Activated CD4-positive, alpha-beta T cell treated with anti-CD3 and anti-CD28 coated beads for 36 hours (primary cell): ENCODE data around the gene TTC28. TPM values are rescaled to one million over a fixed set of nuclear protein-coding genes. Genes with fewer than 3 reads are reported as not detected.

Source experiments
- ATAC-seq: fragments of 200-7000 bp; cut with Tn5 transposase; one replicate; pipeline ENCODE4 v1.10.0; 2021; ENCODE audit warnings: mild to moderate bottlenecking, moderate library complexity
- CTCF ChIA-PET: fragments of 350-600 bp; sonication (Branson Sonifier 250); formaldehyde crosslinking; loops from one replicate; lab custom pipeline; 2021; ENCODE audit warnings: antibody characterized with exemption; lab: Charles Lee
- POLR2A ChIA-PET: fragments of 350-600 bp; sonication (Branson Sonifier 250); formaldehyde crosslinking; loops from one replicate; lab custom pipeline; 2021; ENCODE audit warnings: antibody characterized with exemption, inconsistent platforms; lab: Charles Lee
- DNase-seq: peaks from one replicate; pipeline ENCODE4 v3.0.0-alpha.2; 2020
- H3K27ac Mint-ChIP-seq: one replicate; pipeline ENCODE4 v1.8.0; 2021; ENCODE audit warnings: mixed read lengths
- H3K27me3 Mint-ChIP-seq: one replicate; pipeline ENCODE4 v1.8.0; 2021; ENCODE audit warnings: mixed read lengths
- H3K36me3 Mint-ChIP-seq: one replicate; pipeline ENCODE4 v1.8.0; 2021; ENCODE audit warnings: low read depth, mixed read lengths
- H3K4me1 Mint-ChIP-seq: one replicate; pipeline ENCODE4 v1.8.0; 2021; ENCODE audit warnings: mixed read lengths
- H3K4me3 Mint-ChIP-seq: one replicate; pipeline ENCODE4 v1.8.0; 2021; ENCODE audit warnings: mild to moderate bottlenecking, moderate library complexity, mixed read lengths
- H3K9me3 Mint-ChIP-seq: one replicate; pipeline ENCODE4 v1.8.0; 2021; ENCODE audit warnings: low read depth, mixed read lengths
- intact Hi-C, 2 experiments: fragments of 100-400 bp; cut with DNase I in 1 of 2; cut with micrococcal nuclease in 1 of 2; formaldehyde crosslinking; loops; one replicate each; pipeline versions ENCODE4 v1.14.2 to v1.15.1; 2022 to 2024; cut with DNase I, micrococcal nuclease
- total RNA-seq, 2 experiments: library from RNA; stranded (reverse); gene quantifications; one replicate each; pipeline ENCODE4 v1.2.3, GENCODE V29; 2021

TTC28 gene
- total RNA-seq, 2 experiments from 2014 or later: 1.0 to 1.4 TPM

- ATAC-seq (no peak), DNase-seq (no peak)
- ChIA-PET CTCF (no interaction called here), POLR2A (no interaction called here)
- Mint-ChIP-seq H3K36me3 (no peaks in the 10 kb centered on the region), H3K4me3 (no peak overlapping the region), H3K9me3 (no peaks in the 10 kb centered on the region), H3K27ac (no peak overlapping the region), H3K4me1 (peaks cover 2% of the 10 kb centered on the region), H3K27me3 (no peaks in the 10 kb centered on the region)
- intact Hi-C loops: no loop called here
Measured at GRCh38 chr22:27984723-27985122, 694.9 kb downstream of the TTC28 start.

DNA sequence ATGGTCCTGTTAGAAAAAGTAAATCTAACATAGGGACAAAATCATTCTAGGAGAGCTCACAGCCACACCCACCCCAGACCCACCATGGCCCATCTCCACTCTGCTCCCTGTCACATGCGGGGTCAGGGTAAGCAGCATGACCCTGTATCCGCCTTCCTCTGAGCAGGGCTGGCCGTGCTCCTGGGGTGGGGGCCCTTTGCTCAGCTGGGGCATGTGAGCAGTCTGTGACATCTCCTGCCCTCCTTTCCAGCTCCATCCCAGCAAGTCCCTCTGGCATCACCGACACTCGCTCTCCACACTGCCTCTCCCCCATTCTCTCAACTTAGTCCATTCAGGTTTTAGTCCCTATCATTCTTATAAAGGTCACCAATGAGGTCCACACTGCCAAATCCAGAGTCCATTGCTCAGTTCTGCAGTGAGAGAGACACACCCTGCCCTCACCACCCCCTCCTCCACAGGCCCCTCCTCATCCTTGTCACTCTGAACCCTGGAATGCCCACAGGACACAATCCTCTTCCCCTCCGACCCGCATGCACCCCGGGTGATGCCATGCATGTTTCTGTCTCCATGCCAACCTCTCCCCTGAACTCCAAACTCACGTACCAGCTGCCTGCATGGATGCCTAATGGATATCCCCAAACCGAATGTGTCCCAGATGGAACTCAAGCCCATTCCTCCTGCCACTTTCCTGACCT, 695.5 kb downstream of the TTC28 start:
- ChIA-PET CTCF (no interaction called here), POLR2A (no interaction called here)
- DNase-seq (no peak), ATAC-seq (no peak)
- Mint-ChIP-seq H3K4me3 (no peak overlapping the region), H3K4me1 (peaks cover 2% of the 10 kb centered on the region), H3K36me3 (no peaks in the 10 kb centered on the region), H3K27ac (no peak overlapping the region), H3K9me3 (no peaks in the 10 kb centered on the region), H3K27me3 (no peaks in the 10 kb centered on the region)
- intact Hi-C loops: no loop called here

DNA sequence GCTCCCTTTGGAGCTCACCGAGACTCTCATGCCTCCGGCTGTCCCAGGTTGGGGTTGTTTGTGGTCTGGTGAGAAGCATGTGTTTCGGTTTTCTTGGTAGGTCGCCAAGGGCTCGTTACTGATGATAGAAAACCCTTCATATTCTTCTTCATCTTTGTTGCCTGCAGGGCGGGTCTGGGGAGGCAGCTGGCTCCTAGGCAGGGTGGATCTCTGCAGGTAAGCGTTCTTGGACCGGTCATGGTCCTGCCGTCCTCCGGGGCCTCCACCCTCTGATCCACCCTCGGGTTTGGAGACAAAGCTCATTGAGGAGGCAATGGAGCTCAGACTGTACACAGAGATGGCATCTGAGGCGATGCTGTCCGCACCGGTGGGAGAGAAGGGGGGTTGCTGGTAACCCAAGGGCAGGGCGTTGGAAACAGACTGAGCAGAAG, 696.3 kb downstream of the TTC28 start:
- no peak for ATAC-seq
- Mint-ChIP-seq H3K27me3 (no peaks in the 10 kb centered on the region), H3K9me3 (no peaks in the 10 kb centered on the region), H3K27ac (no peak overlapping the region), H3K36me3 (no peaks in the 10 kb centered on the region), H3K4me1 (peaks cover 2% of the 10 kb centered on the region), H3K4me3 (no peak overlapping the region)
- POLR2A ChIA-PET: no interaction called here
- intact Hi-C loops: no loop called here
- CTCF ChIA-PET: interaction anchor here (0.8 kb wide), 1 partner anchor 102 kb away, joined by 3 read pairs; no protein-coding TSS in a partner anchor
- DNase-seq: no peak

DNA sequence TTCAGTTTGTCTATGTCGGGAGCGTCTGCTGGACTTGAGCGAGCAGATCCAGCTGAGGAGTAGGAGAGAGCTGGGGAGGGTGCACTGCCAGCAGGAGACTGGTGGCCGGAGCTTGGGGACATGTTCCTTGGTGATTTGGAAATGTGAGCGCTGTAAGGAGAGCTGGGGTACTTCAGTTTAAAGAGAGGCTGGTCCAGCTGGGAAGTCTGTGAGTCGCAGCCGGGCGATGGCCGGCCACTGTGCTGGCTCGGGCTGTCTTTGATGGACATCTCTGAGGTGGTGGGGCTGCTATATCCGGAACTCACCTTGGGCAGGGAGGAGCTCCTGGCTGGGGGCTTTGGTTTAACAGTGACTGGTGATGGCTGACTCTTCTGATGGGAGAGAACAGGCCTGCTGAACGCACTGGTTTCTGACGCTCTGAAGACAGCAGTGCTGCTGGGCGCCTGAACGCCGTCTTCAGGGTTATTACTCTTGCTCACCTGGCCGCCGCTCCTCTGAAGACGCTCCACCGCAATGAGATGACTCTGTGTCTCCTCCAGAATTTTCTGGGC, 696.9 kb downstream of the TTC28 start:
- ATAC-seq (no peak), DNase-seq (no peak)
- POLR2A ChIA-PET: no interaction called here
- Mint-ChIP-seq H3K27me3 (no peaks in the 10 kb centered on the region), H3K36me3 (no peaks in the 10 kb centered on the region), H3K4me1 (peaks cover 2% of the 10 kb centered on the region), H3K27ac (no peak overlapping the region), H3K4me3 (no peak overlapping the region), H3K9me3 (no peaks in the 10 kb centered on the region)
- CTCF ChIA-PET: interaction anchor here (0.8 kb wide), 1 partner anchor 101 kb away, joined by 3 read pairs; no protein-coding TSS in a partner anchor
- intact Hi-C loops: no loop called here

GRCh38 chr22:27982106-27982505, 697.5 kb downstream of the TTC28 start:
- DNase-seq (no peak), ATAC-seq (no peak)
- Mint-ChIP-seq H3K36me3 (no peaks in the 10 kb centered on the region), H3K9me3 (no peaks in the 10 kb centered on the region), H3K27me3 (no peaks in the 10 kb centered on the region), H3K4me1 (no peaks in the 10 kb centered on the region), H3K4me3 (no peak overlapping the region), H3K27ac (no peak overlapping the region)
- ChIA-PET POLR2A (no interaction called here), CTCF (interaction anchor here (0.7 kb wide), 1 partner anchor 37 kb away, joined by 3 read pairs; no protein-coding TSS in a partner anchor)
- intact Hi-C loops: no loop called here

DNA sequence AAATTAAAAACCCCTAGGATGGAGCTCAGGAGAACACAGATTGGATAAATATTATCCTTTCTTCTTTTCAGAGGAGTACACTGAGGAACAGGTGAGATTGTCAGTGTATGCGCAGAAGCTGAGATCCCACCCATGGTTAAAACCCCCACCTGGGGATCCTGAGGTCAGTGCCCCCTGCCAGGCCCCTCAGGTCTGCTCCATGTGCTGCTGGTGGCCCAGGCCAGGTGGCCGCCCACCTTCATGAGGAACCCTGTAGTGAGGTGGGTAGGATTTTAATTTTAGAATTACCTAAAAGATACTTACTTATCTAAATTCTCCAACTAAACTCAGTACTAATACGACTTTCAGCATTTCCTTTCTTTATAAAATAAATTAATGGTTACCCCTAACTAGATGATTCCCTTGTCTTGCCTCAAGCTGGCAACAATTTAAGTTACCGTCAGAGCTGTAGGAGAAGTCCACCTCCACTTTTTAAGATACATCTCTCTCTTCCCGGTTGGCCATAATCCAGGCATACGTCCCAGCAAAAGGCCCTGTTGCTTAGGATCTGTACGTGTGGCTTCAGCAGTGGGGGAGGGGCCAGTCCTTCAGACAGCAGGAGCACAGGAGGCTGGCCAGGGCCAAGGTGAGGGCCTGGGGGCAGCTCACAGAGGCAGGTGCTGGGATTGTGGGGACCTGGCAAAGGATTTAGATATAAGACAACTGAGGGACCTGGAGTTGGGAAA, 699.1 kb downstream of the TTC28 start:
- CTCF ChIA-PET: interaction anchor here (0.6 kb wide), 1 partner anchor 23 kb away, joined by 3 read pairs; no protein-coding TSS in a partner anchor
- ATAC-seq (no peak), DNase-seq (no peak)
- no peak overlapping the region for H3K27ac Mint-ChIP-seq
- H3K9me3 Mint-ChIP-seq: no peaks in the 10 kb centered on the region
- H3K4me1 Mint-ChIP-seq: peaks cover 2% of the 10 kb centered on the region
- H3K4me3 Mint-ChIP-seq: no peak overlapping the region
- no peaks in the 10 kb centered on the region for H3K27me3 Mint-ChIP-seq
- no peaks in the 10 kb centered on the region for H3K36me3 Mint-ChIP-seq
- intact Hi-C loops: no loop called here
- POLR2A ChIA-PET: interaction anchor here (0.7 kb wide), 2 partner anchors 132 to 737 kb away, joined by 4 read pairs; no protein-coding TSS in a partner anchor

DNA sequence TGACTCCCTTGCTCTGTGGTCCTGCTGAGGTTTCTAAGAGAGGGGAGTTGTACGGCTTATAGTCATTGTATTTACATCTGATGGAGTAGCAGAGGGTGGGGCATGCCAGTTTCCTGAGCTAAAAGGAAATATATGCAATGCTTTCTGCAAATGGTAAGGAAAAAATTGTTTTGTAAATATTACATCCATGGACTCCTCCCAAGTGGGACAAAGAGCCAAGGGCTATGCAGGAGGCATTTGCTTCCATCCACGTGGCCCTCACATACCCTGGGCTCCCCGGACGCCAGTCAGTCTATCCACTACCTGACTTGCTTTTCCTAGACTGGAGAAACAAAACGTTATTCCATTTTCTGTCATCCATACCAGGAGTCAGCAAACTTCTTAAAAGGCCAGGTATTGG, 700.8 kb downstream of the TTC28 start:
- Mint-ChIP-seq H3K4me3 (no peak overlapping the region), H3K9me3 (no peaks in the 10 kb centered on the region), H3K27me3 (no peaks in the 10 kb centered on the region), H3K36me3 (no peaks in the 10 kb centered on the region), H3K27ac (no peak overlapping the region), H3K4me1 (peaks cover 4% of the 10 kb centered on the region)
- CTCF ChIA-PET: interaction anchor here (1.0 to 1.3 kb wide), 2 partner anchors 9 to 97 kb away, joined by 3 read pairs; no protein-coding TSS in a partner anchor
- ATAC-seq: no peak
- no peak for DNase-seq
- POLR2A ChIA-PET: no interaction called here
- intact Hi-C loops: no loop called here

- Mint-ChIP-seq H3K4me3 (no peak overlapping the region), H3K27ac (no peak overlapping the region), H3K9me3 (no peaks in the 10 kb centered on the region), H3K27me3 (no peaks in the 10 kb centered on the region), H3K36me3 (no peaks in the 10 kb centered on the region), H3K4me1 (peaks cover 4% of the 10 kb centered on the region)
- no peak for DNase-seq
- no peak for ATAC-seq
- intact Hi-C loops: no loop called here
- POLR2A ChIA-PET: no interaction called here
- CTCF ChIA-PET: interaction anchor here (1.0 kb wide), 1 partner anchor 10 kb away, joined by 3 read pairs; no protein-coding TSS in a partner anchor
Measured at GRCh38 chr22:27978317-27978716, 701.3 kb downstream of the TTC28 start.

DNA sequence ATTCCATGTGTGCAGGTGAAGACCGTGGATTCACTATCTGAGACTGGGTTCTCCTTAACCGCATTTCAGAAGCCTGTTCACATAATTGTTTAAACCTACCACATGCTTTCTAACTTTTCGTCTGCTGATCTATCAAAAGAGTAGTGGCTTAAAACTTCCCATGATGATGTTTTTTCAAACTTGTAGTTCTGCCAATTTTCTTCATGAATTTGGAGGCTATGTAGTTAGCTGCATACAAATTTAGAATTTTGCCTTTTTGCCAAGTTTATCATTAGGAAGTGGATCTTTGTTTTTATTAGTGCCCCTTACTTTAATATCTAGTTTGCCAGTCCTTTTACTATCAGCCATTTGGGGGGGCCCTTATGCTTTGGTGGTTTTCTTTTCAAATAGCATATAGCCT, 703.1 kb downstream of the TTC28 start:
- no peak for ATAC-seq
- no peak overlapping the region for H3K4me3 Mint-ChIP-seq
- peaks cover 4% of the 10 kb centered on the region for H3K4me1 Mint-ChIP-seq
- POLR2A ChIA-PET: no interaction called here
- peaks cover 3% of the 10 kb centered on the region for H3K36me3 Mint-ChIP-seq
- CTCF ChIA-PET: no interaction called here
- DNase-seq: no peak
- no peaks in the 10 kb centered on the region for H3K27me3 Mint-ChIP-seq
- no peaks in the 10 kb centered on the region for H3K9me3 Mint-ChIP-seq
- intact Hi-C loops: no loop called here
- no peak overlapping the region for H3K27ac Mint-ChIP-seq

GRCh38 chr22:27975381-27976013, 704.1 kb downstream of the TTC28 start:
- H3K9me3 Mint-ChIP-seq: no peaks in the 10 kb centered on the region
- DNase-seq (no peak), ATAC-seq (no peak)
- POLR2A ChIA-PET: no interaction called here
- no peak overlapping the region for H3K27ac Mint-ChIP-seq
- intact Hi-C loops: no loop called here
- no peaks in the 10 kb centered on the region for H3K27me3 Mint-ChIP-seq
- H3K4me1 Mint-ChIP-seq: peaks cover 4% of the 10 kb centered on the region
- no peak overlapping the region for H3K4me3 Mint-ChIP-seq
- H3K36me3 Mint-ChIP-seq: peaks cover 5% of the 10 kb centered on the region
- CTCF ChIA-PET: no interaction called here

DNA sequence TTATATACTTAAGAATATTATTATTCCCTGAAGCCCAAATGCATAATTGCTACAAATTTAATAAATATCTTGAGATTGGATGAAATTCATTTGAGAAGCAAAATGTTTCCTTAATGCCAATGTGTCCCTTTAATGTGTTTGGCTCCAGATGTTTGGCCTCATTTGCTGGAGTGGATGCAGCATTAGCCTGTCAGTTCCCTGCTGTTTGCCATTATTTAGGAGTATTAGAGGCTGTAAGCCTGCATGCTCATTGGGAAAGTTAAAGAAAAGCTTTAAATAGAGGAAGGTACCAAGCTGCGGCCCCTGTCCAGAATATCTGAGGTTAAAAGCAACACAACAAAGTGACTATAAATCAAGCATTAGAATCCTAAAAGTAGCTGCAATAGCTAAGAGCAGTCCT, 705.8 kb downstream of the TTC28 start:
- POLR2A ChIA-PET: no interaction called here
- H3K9me3 Mint-ChIP-seq: no peaks in the 10 kb centered on the region
- no peak overlapping the region for H3K27ac Mint-ChIP-seq
- H3K4me3 Mint-ChIP-seq: no peak overlapping the region
- CTCF ChIA-PET: no interaction called here
- no peak for DNase-seq
- no peaks in the 10 kb centered on the region for H3K27me3 Mint-ChIP-seq
- H3K4me1 Mint-ChIP-seq: peaks cover 4% of the 10 kb centered on the region
- peaks cover 12% of the 10 kb centered on the region for H3K36me3 Mint-ChIP-seq
- intact Hi-C loops: no loop called here
- ATAC-seq: no peak
